ENCODE measurements around the gene FANCM. TPM values are rescaled to one million over a fixed set of nuclear protein-coding genes. Genes with fewer than 3 reads are reported as not detected.

The FANCM gene
- total and polyA plus RNA-seq, 9 of the 15 experiments (the other 6 are each of a cell fraction or from before 2014, with no cell fraction given) = 5.1 to 14.4 (median 6.2) TPM

GRCh38 chr14:45246151-45246550 is 110.4 kb downstream of the FANCM start (continued):
- TF ChIP-seq AFF1 (IDR thresholded peaks at IDR 0.05; ENCODE audit: low read depth in 1 of 2, partially characterized antibody in 2 of 2) (no peak), ARNT (IDR thresholded peaks at IDR 0.05) (no peak)

GRCh38 chr14:45246691-45247090 is 111.0 kb downstream of the FANCM start:
- intact Hi-C loops (cut with micrococcal nuclease) (no loop called here), in situ Hi-C loops (cut with MboI) (no loop called here)
- no peaks in the 10 kb centered on the region for H3K9me1 ChIP-seq (ENCODE audit: control insufficient read depth, insufficient read depth, low read length)
- BruUV-seq (replicated peaks) = no TSS peak
- FAIRE-seq (no peak), DNase-seq (ENCODE audit: extremely low read depth in 1 of 4, low spot score in 3 of 4) (no peak), ATAC-seq (no peak)
- ChIA-PET POLR2A (interaction anchor here (1.0 to 1.4 kb wide), 2 partner anchors 17 to 19 kb away, joined by 3 to 4 read pairs; no protein-coding TSS in a partner anchor), CTCF (ENCODE audit: low intra/inter-chr PET ratio) (no interaction called here)
- H3K4me2 ChIP-seq (ENCODE audit: insufficient read depth, low read length) = no peak overlapping the region
- no peaks in the 10 kb centered on the region for H3K27me3 ChIP-seq (ENCODE audit: control insufficient read depth in 2 of 2, insufficient read depth in 2 of 2, low read length in 2 of 2)
- no peaks in the 10 kb centered on the region for H4K20me1 ChIP-seq (replicated peaks; ENCODE audit: control insufficient read depth, insufficient read depth, low read length)
- no peaks in the 10 kb centered on the region for H3K9me3 ChIP-seq (replicated peaks; ENCODE audit: control insufficient read depth, insufficient read depth, low read depth, low read length)
- no peak overlapping the region for H3K9ac ChIP-seq (ENCODE audit: insufficient read depth in 1 of 2, low read depth in 2 of 2, low read length in 2 of 2)
- peaks cover 5 to 7% of the 10 kb centered on the region in 2 experiments; a peak in 3 of 5 replicates for H3K4me1 ChIP-seq (replicated peaks in 1 of 2; ENCODE audit: control insufficient read depth in 2 of 2, insufficient read depth in 2 of 2, low read length in 2 of 2)
- 92% methylated on average over 1 of the region's 1 CpG for WGBS (ENCODE audit: insufficient coverage, low coverage, missing lambda C conversion rate)
- H2AFZ ChIP-seq (ENCODE audit: low read depth, low read length) = no peak overlapping the region
- H3K4me3 ChIP-seq = no peak overlapping the region
- no peaks in the 10 kb centered on the region for H3K36me3 ChIP-seq (ENCODE audit: control insufficient read depth, insufficient read depth, low read length)
- H3K27ac ChIP-seq (ENCODE audit: extremely low read depth, low read depth, low read length) = no peak overlapping the region
- TF ChIP-seq ZKSCAN1 (IDR thresholded peaks at IDR 0.05; ENCODE audit: low read depth, low read length) (no peak), SAP30 (IDR thresholded peaks at IDR 0.05; ENCODE audit: borderline replicate concordance, insufficient read depth, low read depth, low read length, poor library complexity, severe bottlenecking) (no peak), POU5F1 (IDR thresholded peaks at IDR 0.05; ENCODE audit: borderline replicate concordance, low read depth, low read length, partially characterized antibody) (no peak), FIP1L1 (IDR thresholded peaks at IDR 0.05; ENCODE audit: low read depth, low read length, poor library complexity, severe bottlenecking) (no peak), CEBPG (CRISPR knock-in tag; IDR thresholded peaks at IDR 0.05) (no peak), CEBPG (tag; conservative IDR thresholded peaks at IDR 0.05 in 1 of 2, IDR thresholded peaks at IDR 0.05 in 1 of 2) (no peak), ARID2 (IDR thresholded peaks at IDR 0.05) (no peak), HDAC8 (tag; IDR thresholded peaks at IDR 0.05) (no peak), ZNF512 (tag; IDR thresholded peaks at IDR 0.05) (no peak), PATZ1 (CRISPR knock-in tag; IDR thresholded peaks at IDR 0.05; ENCODE audit: borderline replicate concordance) (no peak), HNRNPL (IDR thresholded peaks at IDR 0.05; ENCODE audit: low read depth, low read length) (no peak), TRIM28 (IDR thresholded peaks at IDR 0.05) (no peak)
- peaks cover 87% of the 10 kb centered on the region for H3K79me2 ChIP-seq (ENCODE audit: control insufficient read depth, insufficient read depth, low read length)
